HEK293T (cell line): ENCODE measurements around the gene TFAP2D.

Source experiments
- ELF4 ChIP-seq: fragments of 450-650 bp; IDR thresholded peaks from 2 replicates; pipeline ENCODE4 v1.6.1; 2017; ENCODE audit warnings: antibody characterized with exemption
- FOXK2 ChIP-seq: fragments of 450-650 bp; IDR thresholded peaks from 2 replicates; pipeline ENCODE4 v1.6.1; 2016; ENCODE audit warnings: mild to moderate bottlenecking
- FOXM1 ChIP-seq: fragments of 450-650 bp; IDR thresholded peaks from 2 replicates; pipeline ENCODE4 v1.6.1; 2017; ENCODE audit warnings: mild to moderate bottlenecking, borderline replicate concordance
- HDGF ChIP-seq: fragments of 450-650 bp; IDR thresholded peaks from 2 replicates; pipeline ENCODE4 v1.6.1; 2017; ENCODE audit warnings: antibody characterized with exemption, borderline replicate concordance
- TARDBP ChIP-seq: fragments of 450-650 bp; IDR thresholded peaks from 2 replicates; pipeline ENCODE4 v1.6.1; 2016

GRCh38 chr6:50744976-50745375 lies 31.6 kb downstream of the TFAP2D start:
- TF ChIP-seq TARDBP (no peak), FOXK2 (no peak), HDGF (no peak), FOXM1 (no peak), ELF4 (no peak)
